MCF 10A (cell line): ENCODE measurements around the gene ZNF26. TPM values are rescaled to one million over a fixed set of nuclear protein-coding genes. Genes with fewer than 3 reads are reported as not detected.
"Not testable (repeated sequence)": the region's sequence is repeated elsewhere in the genome, so short reads cannot be mapped to it uniquely, and the experiment has no call there.

Experiments
- BruUV-seq: library from RNA; stranded (reverse); fragments of 400-500 nt; replicated peaks from 2 replicates; lab custom pipeline; 2021; lab: Mats Ljungman, UMichigan
- CTCF ChIA-PET: fragments of 300-600 bp; sonication (Branson Sonifier 250); formaldehyde crosslinking; extraction: SDS; loops from one replicate; lab custom pipeline; 2021; ENCODE audit warnings: antibody characterized with exemption, inconsistent platforms; lab: Yijun Ruan, JAX
- POLR2A ChIA-PET: fragments of 300-600, 350-650 bp; sonication (Branson Sonifier 250); formaldehyde crosslinking; extraction: SDS; loops from one replicate; lab custom pipeline; 2020; ENCODE audit warnings: antibody characterized with exemption, inconsistent platforms; lab: Yijun Ruan, JAX
- DNase-seq: peaks from one replicate; pipeline ENCODE4 v3.0.0-alpha.2; 2018; ENCODE audit not compliant: unreplicated experiment
- H3K27ac Mint-ChIP-seq: one replicate; pipeline ENCODE4 v1.8.0; 2022; ENCODE audit warnings: mild to moderate bottlenecking, low read depth, mixed read lengths; ENCODE audit not compliant: unreplicated experiment
- H3K27me3 Mint-ChIP-seq: one replicate; pipeline ENCODE4 v1.8.0; 2022; ENCODE audit warnings: mixed read lengths; ENCODE audit not compliant: insufficient read depth, unreplicated experiment
- H3K36me3 Mint-ChIP-seq: one replicate; pipeline ENCODE4 v1.8.0; 2022; ENCODE audit warnings: mild to moderate bottlenecking, moderate library complexity, mixed read lengths; ENCODE audit not compliant: insufficient read depth, unreplicated experiment
- H3K4me1 Mint-ChIP-seq: one replicate; pipeline ENCODE4 v1.8.0; 2022; ENCODE audit warnings: mixed read lengths; ENCODE audit not compliant: insufficient read depth, unreplicated experiment
- H3K4me3 Mint-ChIP-seq: one replicate; pipeline ENCODE4 v1.8.0; 2022; ENCODE audit warnings: mild to moderate bottlenecking, moderate library complexity, mixed read lengths; ENCODE audit not compliant: unreplicated experiment
- H3K9me3 Mint-ChIP-seq: one replicate; pipeline ENCODE4 v1.8.0; 2022; ENCODE audit warnings: mixed read lengths; ENCODE audit not compliant: unreplicated experiment
- CTCF ChIP-seq: fragments of 200-600 bp; IDR thresholded peaks from one replicate; pipeline ENCODE4 v1.8.0; 2022; ENCODE audit warnings: antibody characterized with exemption, mild to moderate bottlenecking; ENCODE audit not compliant: unreplicated experiment
- intact Hi-C: fragments of 100-400 bp; cut with micrococcal nuclease; formaldehyde crosslinking; loops from 2 replicates; pipeline ENCODE4 v1.14.1; 2022
- total RNA-seq: library from RNA; stranded (reverse); gene quantifications from 2 replicates; pipeline ENCODE4 v1.2.3, GENCODE V29; 2022

Gene ZNF26
- total RNA-seq, 1 experiment from 2014 or later, result 18.7 TPM

- no peak for DNase-seq
- no peaks in the 10 kb centered on the region for H3K27me3 Mint-ChIP-seq
- no TSS peak for BruUV-seq
- H3K27ac Mint-ChIP-seq, result no peak overlapping the region
- H3K4me1 Mint-ChIP-seq, result no peaks in the 10 kb centered on the region
- intact Hi-C loops, result no loop called here
- ChIA-PET CTCF (no interaction called here), POLR2A (interaction anchor here (1.0 kb wide), 1 partner anchor 19 kb away, joined by 3 read pairs; the partner anchor contains the start of gene ZNF26)
- no peak for TF ChIP-seq CTCF
- peaks cover 11% of the 10 kb centered on the region for H3K36me3 Mint-ChIP-seq
- peaks cover 11% of the 10 kb centered on the region for H3K9me3 Mint-ChIP-seq
- H3K4me3 Mint-ChIP-seq, result no peak overlapping the region
Measured at GRCh38 chr12:132966676-132967415, 19.3 kb upstream of the ZNF26 start.

GRCh38 chr12:132967736-132968135 is 18.4 kb upstream of the ZNF26 start:
- peaks cover 6% of the 10 kb centered on the region for H3K36me3 Mint-ChIP-seq
- CTCF ChIA-PET, result no interaction called here
- no peaks in the 10 kb centered on the region for H3K4me1 Mint-ChIP-seq
- BruUV-seq, result no TSS peak
- intact Hi-C loops, result no loop called here
- no peak overlapping the region for H3K27ac Mint-ChIP-seq
- DNase-seq, result no peak
- POLR2A ChIA-PET, result interaction anchor here (1.0 kb wide), 1 partner anchor 18 kb away, joined by 3 read pairs; the partner anchor contains the start of gene ZNF26
- H3K4me3 Mint-ChIP-seq, result no peak overlapping the region
- H3K27me3 Mint-ChIP-seq, result no peaks in the 10 kb centered on the region
- H3K9me3 Mint-ChIP-seq, result peaks cover 19% of the 10 kb centered on the region
- TF ChIP-seq CTCF, result no peak

- CTCF ChIA-PET, result interaction anchor here (0.8 kb wide), 1 partner anchor 8 kb away, joined by 3 read pairs; no protein-coding TSS in a partner anchor
- Mint-ChIP-seq H3K4me1 (no peaks in the 10 kb centered on the region), H3K9me3 (peaks cover 43% of the 10 kb centered on the region), H3K4me3 (no peak overlapping the region), H3K27me3 (no peaks in the 10 kb centered on the region), H3K27ac (no peak overlapping the region), H3K36me3 (peaks cover 5% of the 10 kb centered on the region)
- POLR2A ChIA-PET, result interaction anchor here (0.6 to 1.2 kb wide), 2 partner anchors 16 to 29 kb away, joined by 3 to 4 read pairs; no protein-coding TSS in a partner anchor
- no peak for DNase-seq
- TF ChIP-seq CTCF, result no peak
- intact Hi-C loops, result no loop called here
- BruUV-seq, result no TSS peak
Measured at GRCh38 chr12:132972374-132972773, 13.8 kb upstream of the ZNF26 start.

- H3K36me3 Mint-ChIP-seq, BruUV-seq, H3K4me3 Mint-ChIP-seq, H3K27me3 Mint-ChIP-seq, H3K4me1 Mint-ChIP-seq, CTCF ChIA-PET, intact Hi-C loops, DNase-seq, POLR2A ChIA-PET, H3K27ac Mint-ChIP-seq: not testable (repeated sequence)
- H3K9me3 Mint-ChIP-seq, result peaks cover 57% of the 10 kb centered on the region
Measured at GRCh38 chr12:132976870-132977269, 9.3 kb upstream of the ZNF26 start.
